GM12872 (cell line): ENCODE measurements around the gene CADM1.

Experiments used
- CTCF ChIP-seq: IDR thresholded peaks from 3 replicates; pipeline ENCODE4 v1.5.1; 2011; ENCODE audit warnings: low read depth, mild to moderate bottlenecking, low read length, moderate library complexity; ENCODE audit not compliant: insufficient read depth

CADM1 gene

GRCh38 chr11:115348416-115348815, 155.8 kb downstream of the CADM1 start:
- TF ChIP-seq CTCF = no peak

DNA sequence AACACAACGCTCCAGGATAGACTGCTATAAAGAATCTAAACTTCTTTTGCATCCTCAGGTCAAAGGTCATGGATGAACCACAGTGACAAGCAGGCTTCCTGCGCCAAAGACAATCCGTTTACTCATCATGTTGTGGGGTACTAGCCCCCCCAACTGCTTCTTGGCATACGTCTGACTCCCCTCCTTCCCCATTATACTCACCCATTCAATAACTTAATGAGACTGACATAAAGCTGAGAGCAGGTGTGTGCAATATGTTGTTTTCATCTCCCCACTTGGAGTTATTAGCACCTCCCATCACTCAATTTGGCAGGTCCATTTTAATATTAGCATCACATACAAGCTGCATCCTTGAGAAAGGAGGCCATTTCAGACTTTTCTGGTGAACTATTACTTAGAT, 157.1 kb downstream of the CADM1 start:
- TF ChIP-seq CTCF = no peak

DNA sequence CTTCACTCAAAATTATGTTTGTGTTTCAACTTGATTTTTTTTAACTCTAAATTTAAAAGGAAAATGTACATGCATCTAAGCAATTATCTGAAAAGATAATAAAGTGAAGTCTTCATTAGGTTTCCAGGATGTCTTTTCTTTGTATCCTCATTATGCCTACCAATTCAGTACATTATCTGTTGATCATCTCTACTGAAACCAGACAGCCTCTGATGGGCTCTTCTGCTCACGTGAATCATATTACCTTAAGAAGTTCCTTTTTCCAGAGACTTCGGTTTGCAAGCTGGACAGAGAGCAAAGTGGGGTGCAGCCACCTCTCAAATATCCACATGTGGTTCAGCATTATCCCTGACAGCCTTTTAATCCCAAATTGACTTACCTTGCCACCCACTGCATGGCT, 158.4 kb downstream of the CADM1 start:
- TF ChIP-seq CTCF = no peak

DNA sequence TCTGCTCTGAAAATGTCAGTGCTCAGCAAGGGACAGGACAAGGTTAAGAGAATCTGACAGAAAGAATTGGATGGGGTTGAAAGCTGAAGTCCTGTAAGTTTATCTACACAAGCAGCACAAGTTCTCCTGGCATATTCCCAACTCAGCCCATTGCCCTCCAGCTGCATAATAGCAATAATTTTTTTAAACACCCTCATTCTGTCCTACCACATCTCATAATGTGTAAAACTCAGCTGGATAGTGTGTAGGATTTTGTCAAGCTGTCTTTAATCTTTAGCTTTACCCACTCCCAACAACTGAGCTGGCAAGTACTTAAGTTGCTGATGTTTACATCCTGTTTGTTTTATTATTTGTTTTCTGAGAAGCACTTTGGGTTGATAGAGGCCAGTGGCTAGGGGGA, 158.9 kb downstream of the CADM1 start:
- no peak for TF ChIP-seq CTCF

- no peak for TF ChIP-seq CTCF
Observed at GRCh38 chr11:115344846-115345245, 159.4 kb downstream of the CADM1 start.

GRCh38 chr11:115342142-115342541, 162.1 kb downstream of the CADM1 start:
- no peak for TF ChIP-seq CTCF

- TF ChIP-seq CTCF = no peak
Observed at GRCh38 chr11:115340874-115341273, 163.3 kb downstream of the CADM1 start.

DNA sequence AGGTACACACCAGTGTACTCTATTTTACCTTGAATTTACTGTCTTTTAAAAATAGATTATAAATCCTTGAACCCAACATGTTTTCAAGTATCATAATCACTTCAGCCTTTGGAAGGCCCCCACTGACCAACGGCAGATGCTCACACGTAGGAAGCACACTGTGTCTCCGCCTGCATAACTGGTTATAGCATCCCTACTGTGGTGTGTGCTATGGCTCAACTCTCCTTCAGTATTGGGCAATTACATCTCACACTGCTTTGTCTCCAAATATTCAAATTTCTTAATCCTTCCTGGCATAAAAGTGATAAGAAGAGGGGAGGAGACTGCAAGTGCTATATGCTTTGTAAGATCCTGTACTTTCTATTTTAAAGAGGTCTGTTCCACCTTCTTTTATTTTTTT, 165.7 kb downstream of the CADM1 start:
- no peak for TF ChIP-seq CTCF
